ENCODE results near the gene RHOT2.

GRCh38 chr16:633336-634050, 34.4 kb upstream of the RHOT2 start:
- TF ChIP-seq, protein P1, sequence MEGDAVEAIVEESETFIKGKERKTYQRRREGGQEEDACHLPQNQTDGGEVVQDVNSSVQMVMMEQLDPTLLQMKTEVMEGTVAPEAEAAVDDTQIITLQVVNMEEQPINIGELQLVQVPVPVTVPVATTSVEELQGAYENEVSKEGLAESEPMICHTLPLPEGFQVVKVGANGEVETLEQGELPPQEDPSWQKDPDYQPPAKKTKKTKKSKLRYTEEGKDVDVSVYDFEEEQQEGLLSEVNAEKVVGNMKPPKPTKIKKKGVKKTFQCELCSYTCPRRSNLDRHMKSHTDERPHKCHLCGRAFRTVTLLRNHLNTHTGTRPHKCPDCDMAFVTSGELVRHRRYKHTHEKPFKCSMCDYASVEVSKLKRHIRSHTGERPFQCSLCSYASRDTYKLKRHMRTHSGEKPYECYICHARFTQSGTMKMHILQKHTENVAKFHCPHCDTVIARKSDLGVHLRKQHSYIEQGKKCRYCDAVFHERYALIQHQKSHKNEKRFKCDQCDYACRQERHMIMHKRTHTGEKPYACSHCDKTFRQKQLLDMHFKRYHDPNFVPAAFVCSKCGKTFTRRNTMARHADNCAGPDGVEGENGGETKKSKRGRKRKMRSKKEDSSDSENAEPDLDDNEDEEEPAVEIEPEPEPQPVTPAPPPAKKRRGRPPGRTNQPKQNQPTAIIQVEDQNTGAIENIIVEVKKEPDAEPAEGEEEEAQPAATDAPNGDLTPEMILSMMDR (IDR thresholded peaks at IDR 0.05; ENCODE audit: insufficient read depth, low read depth, low read length), result no peak
- no peak for TF ChIP-seq EZH2 (IDR thresholded peaks at IDR 0.05; ENCODE audit: insufficient read depth, low read length)
